Activated T-helper 17 cell treated with anti-CD3 and anti-CD28 coated beads, Interleukin-2, amount 50 U/mL, for 72 hours (primary cell): ENCODE results near the gene TSEN15. TPM values are rescaled to one million over a fixed set of nuclear protein-coding genes. Genes with fewer than 3 reads are reported as not detected.

Experiments
- ATAC-seq: fragments of 150-1000 bp; cut with Tn5 transposase; replicated peaks from 2 replicates; pipeline ENCODE4 v1.10.0; 2021; ENCODE audit warnings: mild to moderate bottlenecking, moderate library complexity
- H3K27ac Mint-ChIP-seq: one replicate; pipeline ENCODE4 v1.8.0; 2022; ENCODE audit warnings: mixed read lengths
- H3K27me3 Mint-ChIP-seq: one replicate; pipeline ENCODE4 v1.8.0; 2022; ENCODE audit warnings: mixed read lengths
- H3K36me3 Mint-ChIP-seq: one replicate; pipeline ENCODE4 v1.8.0; 2022; ENCODE audit warnings: low read depth, mild to moderate bottlenecking, mixed read lengths
- H3K4me1 Mint-ChIP-seq: one replicate; pipeline ENCODE4 v1.8.0; 2022; ENCODE audit warnings: mixed read lengths
- H3K4me3 Mint-ChIP-seq: one replicate; pipeline ENCODE4 v1.8.0; 2022; ENCODE audit warnings: mild to moderate bottlenecking, mixed read lengths
- H3K9me3 Mint-ChIP-seq: one replicate; pipeline ENCODE4 v1.8.0; 2022; ENCODE audit warnings: mixed read lengths
- total RNA-seq, 2 donors: library from RNA; stranded (reverse); gene quantifications; one replicate each; pipeline ENCODE4 v1.2.3, GENCODE V29; 2022

The TSEN15 gene
- total RNA-seq, 2 donors from 2014 or later: 8.0 to 20.9 TPM

DNA sequence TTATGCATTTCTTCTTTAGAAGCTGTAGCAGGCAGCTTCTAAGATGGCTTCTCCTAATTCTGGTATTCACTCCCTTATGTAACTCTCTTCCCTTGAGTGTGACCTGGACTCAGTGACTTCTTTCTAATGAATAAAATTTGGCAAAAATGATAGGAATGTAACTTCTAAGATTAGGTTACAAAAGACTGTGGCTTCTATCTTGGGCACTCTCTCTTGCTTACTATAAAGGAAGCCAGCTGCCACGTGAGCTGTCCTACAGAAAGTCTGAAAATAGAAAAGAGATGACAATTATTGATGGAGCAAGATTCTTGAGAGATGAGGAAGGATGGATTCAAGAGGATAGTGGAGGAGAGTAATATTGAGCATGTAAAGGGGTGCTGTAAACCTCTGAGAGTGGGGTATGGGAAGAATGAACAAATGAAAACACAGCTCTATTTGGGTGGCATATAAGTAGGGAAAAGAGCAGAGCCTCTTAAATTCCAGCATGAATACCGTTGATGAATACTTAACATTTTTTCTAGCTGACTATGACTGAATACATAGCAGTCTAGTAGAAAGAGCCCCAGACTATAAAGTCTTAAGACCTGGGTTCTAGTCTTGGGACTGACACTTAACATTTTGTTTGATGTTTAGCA lies 5.5 kb downstream of the TSEN15 start:
- Mint-ChIP-seq H3K27me3 (no peaks in the 10 kb centered on the region), H3K4me3 (no peak overlapping the region), H3K4me1 (peaks cover 19% of the 10 kb centered on the region), H3K27ac (no peak overlapping the region), H3K36me3 (peaks cover 42% of the 10 kb centered on the region), H3K9me3 (no peaks in the 10 kb centered on the region)
- no peak for ATAC-seq

DNA sequence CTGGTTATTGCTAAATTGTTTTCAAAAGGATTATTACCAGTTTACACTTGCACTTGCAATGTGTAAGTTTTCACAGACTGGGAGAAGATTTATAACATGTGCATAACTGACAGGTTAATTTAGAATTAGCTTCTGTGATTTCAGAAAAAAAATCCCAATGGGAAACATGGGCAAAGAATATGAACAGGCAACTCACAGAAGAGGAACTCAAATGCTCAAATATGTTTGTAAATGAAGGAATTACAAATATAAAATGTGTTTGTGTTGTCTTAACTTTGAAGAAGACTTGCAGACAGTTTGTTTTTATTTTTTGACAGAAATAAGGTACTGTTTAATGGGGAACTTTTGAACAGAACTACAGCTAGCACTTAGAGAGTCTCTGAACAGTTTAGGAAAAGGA lies 8.4 kb downstream of the TSEN15 start:
- peaks cover 7% of the 10 kb centered on the region for H3K4me1 Mint-ChIP-seq
- no peak overlapping the region for H3K4me3 Mint-ChIP-seq
- H3K9me3 Mint-ChIP-seq: no peaks in the 10 kb centered on the region
- H3K36me3 Mint-ChIP-seq: peaks cover 41% of the 10 kb centered on the region
- no peak for ATAC-seq
- no peak overlapping the region for H3K27ac Mint-ChIP-seq
- no peaks in the 10 kb centered on the region for H3K27me3 Mint-ChIP-seq

DNA sequence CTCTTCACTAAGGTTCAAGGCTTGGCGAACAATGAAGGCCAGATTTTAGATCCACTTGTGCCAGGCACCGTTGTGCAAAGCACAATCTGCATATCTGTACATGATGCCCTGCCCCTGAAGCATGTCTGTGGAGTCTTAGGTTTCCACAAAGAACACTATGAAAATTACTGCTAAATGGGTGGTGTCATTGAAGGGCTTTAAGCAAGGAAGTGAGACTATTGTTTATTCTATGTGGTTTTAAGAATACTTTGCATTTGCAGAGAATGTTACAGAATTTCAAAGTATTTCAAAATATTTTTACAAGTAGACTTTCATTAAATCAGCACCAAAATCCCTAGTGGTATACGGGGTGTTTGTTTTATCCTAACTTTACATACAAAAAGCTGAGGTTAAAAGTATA lies 8.8 kb downstream of the TSEN15 start:
- H3K4me1 Mint-ChIP-seq: peaks cover 7% of the 10 kb centered on the region
- peaks cover 42% of the 10 kb centered on the region for H3K36me3 Mint-ChIP-seq
- H3K27ac Mint-ChIP-seq: no peak overlapping the region
- ATAC-seq: no peak
- no peaks in the 10 kb centered on the region for H3K9me3 Mint-ChIP-seq
- H3K4me3 Mint-ChIP-seq: no peak overlapping the region
- H3K27me3 Mint-ChIP-seq: no peaks in the 10 kb centered on the region

DNA sequence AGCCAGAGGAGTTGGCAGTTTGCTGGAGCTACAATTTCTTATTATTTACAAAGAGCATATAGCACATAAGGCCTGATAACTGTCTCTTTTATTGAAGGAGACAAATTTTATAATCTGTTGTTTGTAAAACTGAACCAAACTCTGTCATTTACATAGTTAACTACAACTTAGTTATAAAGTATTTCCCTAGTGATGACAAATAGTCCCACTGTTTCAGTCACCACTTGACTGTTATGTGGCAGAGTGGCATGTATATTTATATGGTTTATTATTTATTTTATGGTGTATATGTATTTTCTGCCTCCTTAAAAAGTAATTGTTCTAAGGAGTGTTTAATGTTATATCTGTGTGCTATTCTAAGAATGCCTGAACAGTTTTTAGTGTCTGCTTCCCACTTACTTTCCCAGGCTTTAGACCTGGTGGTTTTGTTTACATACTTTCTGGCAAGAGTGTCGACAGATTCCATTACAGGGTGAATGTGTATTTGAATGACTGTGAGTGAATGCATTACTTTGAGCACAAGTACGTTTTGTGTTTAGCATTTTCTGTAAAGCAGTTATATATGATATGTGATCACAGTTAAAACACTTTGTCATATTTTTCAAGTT lies 10.0 kb downstream of the TSEN15 start:
- no peaks in the 10 kb centered on the region for H3K27me3 Mint-ChIP-seq
- no peak for ATAC-seq
- H3K36me3 Mint-ChIP-seq: peaks cover 46% of the 10 kb centered on the region
- no peak overlapping the region for H3K27ac Mint-ChIP-seq
- no peaks in the 10 kb centered on the region for H3K9me3 Mint-ChIP-seq
- no peak overlapping the region for H3K4me3 Mint-ChIP-seq
- H3K4me1 Mint-ChIP-seq: peaks cover 6% of the 10 kb centered on the region

DNA sequence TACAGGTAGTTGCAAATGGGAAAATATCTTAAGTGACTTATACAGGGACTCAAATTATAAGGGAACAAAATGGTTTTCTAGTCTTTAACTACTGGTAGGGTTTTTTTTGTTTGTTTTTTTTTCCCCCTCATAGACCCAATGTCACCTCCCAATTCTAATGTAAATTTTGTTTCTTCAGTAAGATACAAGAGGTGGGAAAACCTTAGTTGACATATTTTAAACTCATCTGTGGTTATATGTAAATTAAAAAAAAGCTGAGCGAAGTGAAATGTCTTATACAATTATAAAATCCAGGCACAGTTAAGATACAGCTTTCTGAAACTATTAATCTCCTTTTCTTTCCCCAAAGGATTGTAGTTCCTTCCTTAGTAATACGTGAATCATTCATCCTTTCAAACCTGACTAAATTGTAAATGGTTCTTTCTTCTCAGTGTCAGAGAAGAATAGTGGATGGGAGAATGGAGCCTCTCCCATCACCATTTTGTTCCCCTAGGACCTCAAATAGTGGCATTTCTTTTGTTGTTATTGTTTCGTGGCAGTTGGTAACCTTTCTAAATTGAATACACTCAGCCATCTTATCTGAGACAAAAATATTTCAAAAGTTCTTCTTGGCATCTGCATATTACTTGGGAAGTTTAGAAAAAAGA lies 11.2 kb downstream of the TSEN15 start:
- Mint-ChIP-seq H3K36me3 (peaks cover 45% of the 10 kb centered on the region), H3K4me3 (no peak overlapping the region), H3K27me3 (no peaks in the 10 kb centered on the region), H3K27ac (no peak overlapping the region), H3K9me3 (no peaks in the 10 kb centered on the region), H3K4me1 (no peaks in the 10 kb centered on the region)
- no peak for ATAC-seq

DNA sequence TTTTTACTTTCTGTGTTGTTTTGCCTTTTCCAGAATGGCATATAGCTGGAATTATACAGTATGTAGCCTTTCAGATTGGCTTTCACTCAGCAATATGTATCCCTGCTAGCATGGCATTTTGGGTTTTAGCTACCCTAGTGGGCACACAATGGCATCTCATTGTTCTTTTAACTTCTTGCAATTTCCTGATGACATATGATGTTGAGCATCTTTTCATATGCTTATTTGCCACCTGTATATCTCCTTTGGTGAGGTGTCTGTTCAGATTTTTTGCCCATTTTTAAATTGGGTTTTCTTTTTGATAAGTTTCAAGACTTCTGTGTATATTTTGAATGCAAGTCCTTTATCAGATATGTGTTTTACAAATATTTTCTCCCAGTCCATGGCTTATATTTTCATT lies 14.0 kb downstream of the TSEN15 start:
- Mint-ChIP-seq H3K27ac (no peak overlapping the region), H3K36me3 (peaks cover 46% of the 10 kb centered on the region), H3K9me3 (no peaks in the 10 kb centered on the region), H3K4me3 (no peak overlapping the region), H3K27me3 (no peaks in the 10 kb centered on the region), H3K4me1 (no peaks in the 10 kb centered on the region)
- no peak for ATAC-seq

DNA sequence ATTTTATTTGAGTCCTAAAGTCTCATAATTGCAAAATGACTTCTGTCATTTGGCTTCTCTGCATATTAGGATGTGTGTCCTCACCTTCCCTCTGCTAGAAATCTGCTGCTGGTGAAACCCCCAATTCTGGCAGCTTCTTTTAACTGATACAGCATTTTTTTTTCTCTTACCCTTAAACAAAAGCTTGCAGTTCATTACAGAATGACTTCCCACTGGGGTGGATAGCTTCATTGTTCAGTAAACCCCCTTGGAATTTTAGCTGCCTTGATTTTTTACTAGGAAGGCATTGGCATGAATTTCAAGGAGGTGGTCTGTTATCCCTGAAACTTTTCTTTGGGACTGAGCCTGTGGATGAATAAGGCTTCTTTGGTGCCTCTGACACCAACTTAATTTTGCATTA lies 16.8 kb downstream of the TSEN15 start:
- H3K4me3 Mint-ChIP-seq: no peak overlapping the region
- no peaks in the 10 kb centered on the region for H3K4me1 Mint-ChIP-seq
- H3K36me3 Mint-ChIP-seq: peaks cover 57% of the 10 kb centered on the region
- H3K9me3 Mint-ChIP-seq: no peaks in the 10 kb centered on the region
- ATAC-seq: no peak
- H3K27ac Mint-ChIP-seq: no peak overlapping the region
- H3K27me3 Mint-ChIP-seq: no peaks in the 10 kb centered on the region

DNA sequence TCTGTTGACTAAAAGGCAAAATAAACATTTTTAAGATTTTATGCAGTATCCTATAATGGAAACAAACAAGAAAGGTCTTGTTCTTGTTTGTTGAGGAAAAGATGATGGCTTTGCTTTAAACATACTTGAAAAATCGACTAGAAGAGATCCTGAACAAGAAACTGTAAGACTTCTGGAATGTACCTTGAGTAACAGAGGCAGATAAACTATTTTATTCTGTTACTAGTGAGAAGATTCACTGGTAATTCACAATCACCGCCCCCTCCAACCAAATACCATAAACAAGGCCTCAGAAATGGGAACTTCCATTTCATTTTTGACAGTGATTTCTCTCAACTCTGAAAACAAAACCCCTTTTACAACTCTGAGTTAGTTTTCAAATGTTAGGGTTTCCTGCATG lies 18.1 kb downstream of the TSEN15 start:
- no peaks in the 10 kb centered on the region for H3K4me1 Mint-ChIP-seq
- H3K4me3 Mint-ChIP-seq: no peak overlapping the region
- peaks cover 60% of the 10 kb centered on the region for H3K36me3 Mint-ChIP-seq
- no peak for ATAC-seq
- no peaks in the 10 kb centered on the region for H3K9me3 Mint-ChIP-seq
- H3K27ac Mint-ChIP-seq: no peak overlapping the region
- H3K27me3 Mint-ChIP-seq: no peaks in the 10 kb centered on the region

DNA sequence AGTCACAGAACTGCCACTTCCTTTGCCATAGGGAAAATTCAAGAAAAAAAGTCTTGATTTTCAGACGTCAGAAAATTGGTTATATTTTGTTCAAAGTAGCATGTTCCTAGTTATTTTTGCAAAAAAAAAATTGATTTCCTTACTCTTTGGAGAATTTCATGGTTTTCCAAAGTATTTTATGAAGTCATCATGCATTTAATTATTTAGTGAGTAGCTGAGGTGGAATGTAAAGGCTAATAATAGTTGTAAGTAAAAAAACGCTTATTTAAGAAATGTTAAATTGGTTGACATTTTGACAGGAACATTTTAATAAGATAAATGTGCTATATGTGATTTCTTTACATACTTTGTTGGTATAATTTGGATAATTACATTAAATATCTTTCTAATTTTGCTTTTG lies 20.8 kb downstream of the TSEN15 start:
- no peak for ATAC-seq
- H3K4me3 Mint-ChIP-seq: no peak overlapping the region
- peaks cover 38% of the 10 kb centered on the region for H3K36me3 Mint-ChIP-seq
- no peak overlapping the region for H3K27ac Mint-ChIP-seq
- no peaks in the 10 kb centered on the region for H3K9me3 Mint-ChIP-seq
- H3K4me1 Mint-ChIP-seq: no peaks in the 10 kb centered on the region
- no peaks in the 10 kb centered on the region for H3K27me3 Mint-ChIP-seq

DNA sequence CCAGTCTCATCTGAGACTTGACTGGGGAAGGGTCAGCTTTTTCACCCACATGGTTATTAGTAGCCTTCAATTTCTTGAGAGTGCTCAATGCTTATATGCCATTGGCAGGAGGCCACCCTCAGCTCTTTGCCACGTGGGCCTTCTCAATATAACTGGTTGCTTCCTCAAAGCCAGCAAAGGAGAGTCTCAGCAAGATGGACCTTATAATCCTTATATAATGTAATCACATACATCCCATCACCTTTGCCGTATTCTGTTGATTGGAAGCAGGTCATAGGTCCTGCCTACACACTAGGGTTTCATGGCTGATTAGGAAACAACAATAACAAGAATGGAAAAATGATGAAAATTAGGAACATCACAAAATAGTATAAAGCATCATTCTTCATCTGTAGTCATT lies 22.9 kb downstream of the TSEN15 start:
- H3K27ac Mint-ChIP-seq: no peak overlapping the region
- no peak for ATAC-seq
- no peaks in the 10 kb centered on the region for H3K9me3 Mint-ChIP-seq
- H3K27me3 Mint-ChIP-seq: no peaks in the 10 kb centered on the region
- H3K4me3 Mint-ChIP-seq: no peak overlapping the region
- H3K36me3 Mint-ChIP-seq: peaks cover 31% of the 10 kb centered on the region
- H3K4me1 Mint-ChIP-seq: no peaks in the 10 kb centered on the region

DNA sequence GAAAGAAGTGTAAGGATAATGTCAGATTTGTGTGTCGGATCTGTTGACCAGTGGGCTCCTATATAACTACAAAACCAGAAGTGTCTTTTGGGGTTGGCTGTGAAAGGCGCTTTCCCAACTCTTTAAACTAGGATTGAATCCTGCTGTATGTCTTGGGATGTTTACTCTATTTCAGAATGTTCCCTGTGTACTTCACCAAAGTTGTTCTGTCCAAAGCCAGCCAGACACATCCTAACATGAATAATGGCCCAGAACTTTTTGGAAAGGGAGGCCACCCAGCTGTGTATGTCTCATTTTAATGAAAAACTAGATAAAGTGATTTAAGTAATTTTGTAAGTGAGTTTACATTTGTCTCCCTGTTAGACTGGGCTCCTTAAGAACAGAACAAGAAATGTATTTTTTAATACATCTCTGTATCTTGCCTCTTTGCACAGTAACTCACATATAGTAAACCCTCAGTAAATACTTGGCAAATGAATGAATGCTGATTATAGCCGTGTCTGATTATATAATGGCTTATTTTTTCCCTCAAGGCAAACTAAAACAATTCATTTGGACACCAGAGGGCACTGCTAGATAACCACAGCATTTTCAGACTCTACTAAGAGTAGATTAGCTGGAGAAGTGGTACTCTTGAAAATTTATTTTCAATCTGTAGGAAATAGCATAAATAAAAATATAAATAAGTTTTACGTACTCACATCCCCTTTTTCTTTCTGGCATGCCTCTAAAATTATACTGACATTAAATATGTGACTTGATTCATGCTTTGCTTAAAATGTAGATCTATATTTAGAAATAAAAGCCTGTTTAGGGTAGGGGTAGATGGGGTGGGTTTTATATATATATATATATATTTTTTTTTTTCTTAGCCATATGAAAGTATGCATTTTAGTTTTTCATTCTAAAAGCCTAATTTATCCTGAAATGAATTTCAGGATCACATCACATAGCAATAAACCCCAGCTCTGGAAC lies 23.8 kb downstream of the TSEN15 start:
- H3K27ac Mint-ChIP-seq: no peak overlapping the region
- H3K4me3 Mint-ChIP-seq: no peak overlapping the region
- no peaks in the 10 kb centered on the region for H3K4me1 Mint-ChIP-seq
- no peaks in the 10 kb centered on the region for H3K27me3 Mint-ChIP-seq
- peaks cover 24% of the 10 kb centered on the region for H3K36me3 Mint-ChIP-seq
- ATAC-seq: no peak
- H3K9me3 Mint-ChIP-seq: no peaks in the 10 kb centered on the region

DNA sequence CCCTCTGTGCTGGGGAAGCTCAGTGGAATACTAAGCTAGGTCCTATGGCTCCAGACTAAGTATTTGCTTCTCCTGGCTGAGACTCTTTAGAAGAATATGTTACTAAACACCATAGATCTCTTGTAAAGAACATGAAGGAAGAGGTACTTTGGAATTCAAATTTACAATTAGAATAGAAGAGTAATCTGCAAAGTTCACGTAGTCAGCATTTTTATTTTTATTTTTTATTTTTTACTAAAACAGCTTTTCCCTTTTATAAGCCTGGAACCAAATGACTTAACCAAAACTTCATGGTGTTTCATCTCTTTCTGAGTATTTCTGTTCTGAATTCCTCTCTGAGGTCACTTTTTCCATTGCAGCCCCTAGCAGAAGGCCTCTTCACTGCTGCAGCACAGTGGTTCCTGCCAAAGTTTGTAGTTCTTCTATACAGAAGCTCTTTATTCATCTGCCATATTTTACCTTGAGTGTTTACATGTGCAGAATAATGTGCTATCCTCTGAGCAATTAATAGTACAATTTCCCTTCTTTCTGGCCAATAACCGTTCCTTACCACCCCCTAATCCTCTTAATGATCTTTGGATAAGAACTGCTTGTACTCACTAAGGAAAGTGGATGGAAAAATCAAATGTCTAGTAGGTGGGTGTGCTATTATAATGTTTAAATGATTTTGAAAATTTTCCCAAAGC lies 27.2 kb downstream of the TSEN15 start:
- no peak overlapping the region for H3K27ac Mint-ChIP-seq
- H3K4me3 Mint-ChIP-seq: no peak overlapping the region
- ATAC-seq: no peak
- no peaks in the 10 kb centered on the region for H3K4me1 Mint-ChIP-seq
- no peaks in the 10 kb centered on the region for H3K27me3 Mint-ChIP-seq
- no peaks in the 10 kb centered on the region for H3K9me3 Mint-ChIP-seq
- H3K36me3 Mint-ChIP-seq: no peaks in the 10 kb centered on the region

DNA sequence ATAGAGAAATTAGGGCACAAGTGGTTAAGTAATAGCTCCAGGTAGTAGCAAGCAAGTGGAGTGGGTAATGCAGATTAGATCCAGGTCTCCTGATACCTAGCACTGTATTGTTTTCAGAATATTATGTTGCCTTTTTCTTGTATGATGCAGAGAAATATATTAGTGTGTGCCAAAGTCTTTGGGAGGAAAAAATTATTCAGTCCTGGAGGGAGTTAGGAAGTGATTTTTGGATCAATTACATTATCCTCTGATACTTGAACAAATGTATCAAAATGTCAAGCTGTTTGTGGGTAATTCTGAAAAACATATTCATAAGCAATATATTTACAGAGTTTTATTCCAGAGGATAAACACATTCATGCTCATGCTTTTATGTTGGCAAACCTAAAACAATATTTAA lies 28.8 kb downstream of the TSEN15 start:
- H3K9me3 Mint-ChIP-seq: no peaks in the 10 kb centered on the region
- no peak for ATAC-seq

More for the DNA sequence above, 28.8 kb downstream of the TSEN15 start:
- Mint-ChIP-seq H3K27ac (no peak overlapping the region), H3K27me3 (no peaks in the 10 kb centered on the region), H3K4me3 (no peak overlapping the region), H3K4me1 (no peaks in the 10 kb centered on the region), H3K36me3 (no peaks in the 10 kb centered on the region)
